Sigmoid colon (tissue), 7 donors: ENCODE measurements around the gene ACTR3C. TPM values are rescaled to one million over a fixed set of nuclear protein-coding genes. Genes with fewer than 3 reads are reported as not detected.

ENCODE experiments used
- DNase-seq: peaks from one replicate; pipeline ENCODE4 v3.0.0-alpha.2; 2019
- H3K27ac ChIP-seq, 4 donors: fragments of 200-600 bp; sonication (generic); one replicate each; pipeline ENCODE4 v1.5.1; 2016 to 2019; ENCODE audit warnings: mild to moderate bottlenecking in 1 of 4
- H3K27me3 ChIP-seq, 3 donors: fragments of 200-600 bp; sonication (generic); one replicate each; pipeline ENCODE4 v1.5.1; 2019; ENCODE audit warnings: mild to moderate bottlenecking in 1 of 3
- H3K36me3 ChIP-seq, 4 donors: fragments of 200-600 bp; sonication (generic); one replicate each; pipeline ENCODE4 v1.5.1; 2016 to 2019
- H3K4me1 ChIP-seq, 4 donors: fragments of 200-600 bp; sonication (generic); one replicate each; pipeline ENCODE4 v1.5.1; 2017 to 2019
- H3K4me3 ChIP-seq, 4 donors: fragments of 200-600 bp; sonication (generic); one replicate each; pipeline ENCODE4 v1.5.1; 2017 to 2019; ENCODE audit warnings: mild to moderate bottlenecking in 2 of 4, moderate library complexity in 1 of 4
- H3K9me3 ChIP-seq, 4 donors: fragments of 200-600 bp in 3 of 4; sonication (generic) in 3 of 4; one replicate each; pipeline versions ENCODE4 v1.5.1 to v1.6.1; 2013 to 2019
- CTCF ChIP-seq, 4 experiments: fragments of 450-650 bp in 3 of 4; fragments of 200-600 bp in 1 of 4; IDR thresholded peaks; one replicate each; pipeline ENCODE4 v1.5.1; 2016 to 2019; ENCODE audit warnings: antibody characterized with exemption in 4 of 4, mild to moderate bottlenecking in 3 of 4, moderate library complexity in 2 of 4
- EP300 ChIP-seq, 4 donors: sonication (generic); formaldehyde crosslinking; IDR thresholded peaks; one replicate each; pipeline ENCODE4 v1.6.1; 2017; ENCODE audit warnings: antibody characterized with exemption in 4 of 4
- POLR2A ChIP-seq, 2 donors: fragments of 450-650 bp; IDR thresholded peaks; one replicate each; pipeline ENCODE4 v1.6.1; 2016; ENCODE audit warnings: antibody characterized with exemption in 2 of 2, mild to moderate bottlenecking in 2 of 2, moderate library complexity in 2 of 2
- POLR2AphosphoS5 ChIP-seq, 4 donors: sonication (generic); formaldehyde crosslinking; IDR thresholded peaks; one replicate each; pipeline ENCODE4 v1.6.1; 2017; ENCODE audit warnings: antibody characterized with exemption in 4 of 4
- WGBS, 2 donors: extraction: QIAGEN DNeasy Blood & Tissue Kit; methylation state at CpG; one replicate each; pipeline ENCODE4 v1.1.7; 2013; 5-methylcytosine and 5-hydroxymethylcytosine counted together
- intact Hi-C: fragments of 100-400 bp; cut with DNase I; formaldehyde crosslinking; loops from one replicate; pipeline ENCODE4 v1.15.1; 2023
- polyA plus RNA-seq, 3 donors: library from polyadenylated mRNA; stranded (reverse); fragments of 200-250 nt; gene quantifications; one replicate each; pipeline ENCODE4 v1.2.3, GENCODE V29; 2013
- total RNA-seq, 4 donors: library from RNA; depleted of rRNA; stranded (reverse); fragments of >200 nt; gene quantifications; one replicate each; pipeline ENCODE4 v1.1.0, GENCODE V29; 2016
- donor health status: healthy with polysubstance abuse.
- donor health status: Bipolar disorder and iron deficiency.
- donor health status: healthy.

Gene ACTR3C
- total and polyA plus RNA-seq, 7 donors, result 2.9 to 13.3 (median 8.3) TPM

GRCh38 chr7:150359622-150360362, 36.4 kb upstream of the ACTR3C start:
- H3K9me3 ChIP-seq, result no peaks in the 10 kb centered on the region
- H3K4me1 ChIP-seq, result peaks cover 0 to 53% (median 19%) of the 10 kb centered on the region in 4 donors
- no peak overlapping the region for H3K27ac ChIP-seq
- H3K36me3 ChIP-seq, result no peaks in the 10 kb centered on the region
- intact Hi-C loops, result no loop called here
- no peaks in the 10 kb centered on the region for H3K27me3 ChIP-seq
- 98 to 100% methylated on average over 2 of the region's 2 CpGs for WGBS, 2 donors
- no peak overlapping the region for H3K4me3 ChIP-seq
- no peak for TF ChIP-seq CTCF (IDR thresholded peaks at IDR 0.05)
- no peak for TF ChIP-seq EP300 (IDR thresholded peaks at IDR 0.05)
- TF ChIP-seq POLR2A (IDR thresholded peaks at IDR 0.05), result no peak
- peak; percentile 13 for DNase-seq

DNA sequence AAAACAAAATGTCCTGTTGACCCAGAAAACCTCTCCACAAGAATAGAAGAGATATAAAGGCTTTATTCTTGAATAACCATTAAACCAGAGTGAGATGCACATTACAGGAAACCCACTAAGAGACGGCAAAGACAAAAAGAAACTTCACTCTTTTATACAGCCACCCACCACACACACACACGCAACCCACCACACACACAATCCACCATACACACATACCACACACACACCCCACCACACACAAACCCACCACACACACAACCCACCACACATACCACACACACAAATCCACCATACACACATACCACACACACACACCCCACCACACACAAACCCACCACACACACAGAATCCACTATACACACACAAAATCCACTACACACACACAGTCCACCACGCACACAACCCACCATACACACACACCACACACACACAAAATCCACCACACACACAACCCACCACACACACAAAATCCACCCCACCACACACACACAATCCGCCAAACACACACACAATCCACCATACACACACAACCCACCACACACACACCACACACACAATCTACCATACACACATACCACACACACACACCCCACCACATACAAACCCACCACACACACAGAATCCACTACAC, 35.8 kb upstream of the ACTR3C start:
- peak; percentile 29 for DNase-seq
- Histone ChIP-seq H3K27me3 (no peaks in the 10 kb centered on the region), H3K36me3 (no peaks in the 10 kb centered on the region), H3K4me1 (peaks cover 0 to 60% (median 21%) of the 10 kb centered on the region in 4 donors), H3K4me3 (no peak overlapping the region), H3K9me3 (no peaks in the 10 kb centered on the region), H3K27ac (no peak overlapping the region)
- WGBS, 2 donors, result 83 to 92% methylated on average over 4 of the region's 4 CpGs
- intact Hi-C loops, result no loop called here
- TF ChIP-seq EP300 (IDR thresholded peaks at IDR 0.05) (no peak), POLR2A (IDR thresholded peaks at IDR 0.05) (no peak), CTCF (IDR thresholded peaks at IDR 0.05) (no peak), POLR2AphosphoS5 (IDR thresholded peaks at IDR 0.05) (no peak)

DNA sequence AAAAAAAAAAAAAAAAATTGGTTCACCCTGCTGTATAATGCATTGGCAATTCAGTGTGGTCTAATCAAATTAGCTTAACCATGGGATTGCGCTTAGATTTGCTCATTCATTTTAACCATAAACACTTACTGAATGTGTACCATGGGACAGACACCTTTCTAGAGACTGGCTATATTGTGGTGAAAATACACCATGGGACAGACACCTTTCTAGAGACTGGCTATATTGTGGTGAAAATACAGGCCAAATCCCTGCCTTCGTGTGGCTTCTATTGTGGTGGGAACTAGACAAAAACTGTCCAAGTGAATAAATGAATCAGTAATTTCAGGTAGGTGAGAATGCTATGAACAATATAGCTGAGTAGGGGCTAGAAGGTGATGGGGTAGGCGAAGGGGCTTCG, 35.1 kb upstream of the ACTR3C start:
- H3K27ac ChIP-seq, result no peak overlapping the region
- intact Hi-C loops, result no loop called here
- H3K9me3 ChIP-seq, result no peaks in the 10 kb centered on the region
- H3K4me3 ChIP-seq, result no peak overlapping the region
- no peaks in the 10 kb centered on the region for H3K27me3 ChIP-seq
- TF ChIP-seq POLR2A (IDR thresholded peaks at IDR 0.05) (no peak), CTCF (IDR thresholded peaks at IDR 0.05) (no peak), POLR2AphosphoS5 (IDR thresholded peaks at IDR 0.05) (no peak), EP300 (IDR thresholded peaks at IDR 0.05) (no peak)
- peak; percentile 0 for DNase-seq
- no peaks in the 10 kb centered on the region for H3K36me3 ChIP-seq
- WGBS, 2 donors, result 93 to 96% methylated on average over 4 of the region's 4 CpGs
- peaks cover 0 to 62% (median 21%) of the 10 kb centered on the region in 4 donors for H3K4me1 ChIP-seq

DNA sequence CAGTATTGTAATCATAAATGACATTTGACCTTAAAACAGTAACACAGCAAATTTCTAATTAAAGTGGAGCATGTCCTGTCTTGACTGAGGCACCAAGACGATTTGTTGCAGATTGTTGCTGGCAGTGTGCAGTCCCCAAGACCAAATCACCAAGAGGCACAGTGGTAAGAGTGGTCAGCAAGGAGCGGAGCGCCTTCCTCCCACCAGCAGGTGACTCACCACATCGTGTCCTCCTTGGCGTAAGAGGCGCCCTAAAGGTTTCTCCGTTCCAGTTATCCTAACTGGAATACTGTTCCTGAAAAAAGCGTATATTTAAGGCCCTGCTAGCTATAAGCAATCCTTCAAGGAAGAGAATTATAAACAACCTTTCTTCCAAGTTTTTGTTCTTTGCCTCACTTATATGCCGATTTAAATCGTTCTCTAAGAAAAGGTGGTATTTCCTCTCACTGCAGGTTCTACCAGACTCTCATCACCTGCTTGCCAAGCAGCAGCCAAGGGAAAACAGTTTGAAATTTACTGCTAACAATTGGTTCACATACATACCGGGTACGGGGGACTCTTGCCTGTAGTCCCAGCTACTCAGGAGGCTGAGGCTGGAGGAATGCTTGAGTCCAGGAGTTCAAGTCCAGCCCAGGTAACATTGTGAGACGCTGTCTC, 34.6 kb upstream of the ACTR3C start:
- Histone ChIP-seq H3K4me3 (no peak overlapping the region), H3K9me3 (no peaks in the 10 kb centered on the region), H3K27me3 (no peaks in the 10 kb centered on the region), H3K4me1 (peaks cover 0 to 62% (median 21%) of the 10 kb centered on the region in 4 donors), H3K27ac (peak overlapping the region in 1 of 4 donors; percentile 35), H3K36me3 (no peaks in the 10 kb centered on the region)
- intact Hi-C loops, result no loop called here
- 73 to 85% methylated on average over 13 of the region's 13 CpGs for WGBS, 2 donors
- TF ChIP-seq CTCF (IDR thresholded peaks at IDR 0.05), result no peak
- no peak for TF ChIP-seq EP300 (IDR thresholded peaks at IDR 0.05)
- TF ChIP-seq POLR2A (IDR thresholded peaks at IDR 0.05), result no peak
- TF ChIP-seq POLR2AphosphoS5 (IDR thresholded peaks at IDR 0.05), result no peak
- peak; percentile 35 for DNase-seq
